Sigmoid colon (tissue), 4 donors: Measurements from ENCODE around the gene ME3.

Source experiments
- POLR2A ChIP-seq, 2 donors: fragments of 450-650 bp; IDR thresholded peaks; one replicate each; pipeline ENCODE4 v1.6.1; 2016; ENCODE audit warnings: antibody characterized with exemption in 2 of 2, mild to moderate bottlenecking in 2 of 2, moderate library complexity in 2 of 2
- POLR2AphosphoS5 ChIP-seq, 4 donors: sonication (generic); formaldehyde crosslinking; IDR thresholded peaks; one replicate each; pipeline ENCODE4 v1.6.1; 2017; ENCODE audit warnings: antibody characterized with exemption in 4 of 4
- TF ChIP-seq, protein P1 (sequence below), 4 experiments: fragments of 450-650 bp in 3 of 4; fragments of 200-600 bp in 1 of 4; IDR thresholded peaks; one replicate each; pipeline ENCODE4 v1.5.1; 2016 to 2019; ENCODE audit warnings: antibody characterized with exemption in 4 of 4, mild to moderate bottlenecking in 3 of 4, moderate library complexity in 2 of 4

DNA sequence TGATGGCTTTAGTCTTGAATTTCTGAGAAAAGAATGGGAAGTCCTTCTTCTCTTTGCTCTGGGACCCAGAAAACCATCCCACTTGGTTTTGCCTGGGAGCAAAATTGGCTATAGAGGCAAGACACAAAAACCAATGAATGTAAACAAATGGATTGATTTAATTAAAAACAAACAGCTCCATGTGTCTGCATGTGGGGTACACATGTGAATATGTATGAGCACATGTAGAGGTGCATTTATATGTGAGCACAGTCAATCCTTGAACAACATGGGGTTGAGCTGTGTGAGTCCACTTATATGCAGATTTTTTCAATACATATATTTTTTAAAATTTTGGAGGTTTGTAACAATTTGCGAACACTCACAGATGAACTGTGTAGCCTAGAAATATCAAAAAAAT lies 210.5 kb downstream of the ME3 start:
- TF ChIP-seq, protein P1, sequence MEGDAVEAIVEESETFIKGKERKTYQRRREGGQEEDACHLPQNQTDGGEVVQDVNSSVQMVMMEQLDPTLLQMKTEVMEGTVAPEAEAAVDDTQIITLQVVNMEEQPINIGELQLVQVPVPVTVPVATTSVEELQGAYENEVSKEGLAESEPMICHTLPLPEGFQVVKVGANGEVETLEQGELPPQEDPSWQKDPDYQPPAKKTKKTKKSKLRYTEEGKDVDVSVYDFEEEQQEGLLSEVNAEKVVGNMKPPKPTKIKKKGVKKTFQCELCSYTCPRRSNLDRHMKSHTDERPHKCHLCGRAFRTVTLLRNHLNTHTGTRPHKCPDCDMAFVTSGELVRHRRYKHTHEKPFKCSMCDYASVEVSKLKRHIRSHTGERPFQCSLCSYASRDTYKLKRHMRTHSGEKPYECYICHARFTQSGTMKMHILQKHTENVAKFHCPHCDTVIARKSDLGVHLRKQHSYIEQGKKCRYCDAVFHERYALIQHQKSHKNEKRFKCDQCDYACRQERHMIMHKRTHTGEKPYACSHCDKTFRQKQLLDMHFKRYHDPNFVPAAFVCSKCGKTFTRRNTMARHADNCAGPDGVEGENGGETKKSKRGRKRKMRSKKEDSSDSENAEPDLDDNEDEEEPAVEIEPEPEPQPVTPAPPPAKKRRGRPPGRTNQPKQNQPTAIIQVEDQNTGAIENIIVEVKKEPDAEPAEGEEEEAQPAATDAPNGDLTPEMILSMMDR (IDR thresholded peaks at IDR 0.05) = no peak
- no peak for TF ChIP-seq POLR2A (IDR thresholded peaks at IDR 0.05)
- no peak for TF ChIP-seq POLR2AphosphoS5 (IDR thresholded peaks at IDR 0.05)
